HEK293 (cell line): ENCODE results near the gene GCNT2.

Experiments
- CTCF ChIA-PET: fragments of 350-600 bp; formaldehyde crosslinking; extraction: SDS; loops from one replicate; lab custom pipeline; 2021; ENCODE audit warnings: antibody characterized with exemption; lab: Yijun Ruan, JAX
- POLR2A ChIA-PET: fragments of 300-600 bp; formaldehyde crosslinking; extraction: SDS; loops from one replicate; lab custom pipeline; 2020; ENCODE audit warnings: antibody characterized with exemption, inconsistent platforms; lab: Yijun Ruan, JAX
- H3K27ac ChIP-seq: fragments of 200-500 bp; sonication (Bioruptor generic); 2 replicates; pipeline ENCODE4 v1.5.1; 2014; ENCODE audit warnings: low read depth, low read length, control low read depth, inconsistent platforms; ENCODE audit errors: extremely low read depth
- H3K36me3 ChIP-seq, 2 experiments: fragments of 200-500 bp in 1 of 2; sonication (Bioruptor generic) in 1 of 2; 1 replicate in 1 of 2; 2 replicates in 1 of 2; pipeline ENCODE4 v1.5.1; 2014 to 2017; ENCODE audit warnings: inconsistent platforms in 2 of 2, low read length in 2 of 2; ENCODE audit not compliant: control insufficient read depth in 2 of 2, insufficient read depth in 1 of 2
- H3K4me1 ChIP-seq: fragments of 200-500 bp; sonication (Bioruptor generic); 2 replicates; pipeline ENCODE4 v1.5.1; 2014; ENCODE audit warnings: mild to moderate bottlenecking, low read length, inconsistent platforms; ENCODE audit not compliant: control insufficient read depth, insufficient read depth
- H3K4me3 ChIP-seq: 2 replicates; pipeline ENCODE4 v1.5.1; 2011; ENCODE audit warnings: low read depth, mild to moderate bottlenecking, control low read depth, low read length, moderate library complexity
- H3K9me3 ChIP-seq: fragments of 200-500 bp; sonication (Bioruptor generic); 2 replicates; pipeline ENCODE4 v1.5.1; 2014; ENCODE audit warnings: low read depth, low read length, inconsistent platforms; ENCODE audit not compliant: control insufficient read depth, insufficient read depth
- CTCF ChIP-seq: fragments of 450-650 bp; formaldehyde crosslinking; IDR thresholded peaks from 2 replicates; pipeline ENCODE4 v1.5.1; 2016; ENCODE audit warnings: missing biosample characterization, missing genetic modification characterization
- PATZ1 ChIP-seq: fragments of 450-650 bp; formaldehyde crosslinking; IDR thresholded peaks from 2 replicates; pipeline ENCODE4 v1.5.1; 2016; ENCODE audit warnings: missing biosample characterization, missing genetic modification characterization
- PRDM4 ChIP-seq: fragments of 450-650 bp; formaldehyde crosslinking; IDR thresholded peaks from 2 replicates; pipeline ENCODE4 v1.5.1; 2017; ENCODE audit warnings: missing biosample characterization, missing genetic modification characterization
- ZBTB10 ChIP-seq: fragments of 450-650 bp; formaldehyde crosslinking; IDR thresholded peaks from 2 replicates; pipeline ENCODE4 v1.5.1; 2016; ENCODE audit warnings: missing biosample characterization, missing genetic modification characterization
- ZBTB17 ChIP-seq: fragments of 450-650 bp; formaldehyde crosslinking; IDR thresholded peaks from 2 replicates; pipeline ENCODE4 v1.5.1; 2016; ENCODE audit warnings: missing biosample characterization, missing genetic modification characterization
- ZNF132 ChIP-seq: fragments of 450-650 bp; formaldehyde crosslinking; IDR thresholded peaks from 2 replicates; pipeline ENCODE4 v1.5.1; 2017; ENCODE audit warnings: missing biosample characterization, missing genetic modification characterization, borderline replicate concordance
- ZNF202 ChIP-seq: fragments of 450-650 bp; formaldehyde crosslinking; IDR thresholded peaks from 2 replicates; pipeline ENCODE4 v1.5.1; 2016; ENCODE audit warnings: missing biosample characterization, missing genetic modification characterization, borderline replicate concordance
- ZNF211 ChIP-seq: fragments of 450-650 bp; formaldehyde crosslinking; IDR thresholded peaks from 2 replicates; pipeline ENCODE4 v1.5.1; 2016; ENCODE audit warnings: low read depth, missing biosample characterization, missing genetic modification characterization
- ZNF274 ChIP-seq, 2 experiments: fragments of 200-500 bp in 1 of 2; fragments of 450-650 bp in 1 of 2; sonication (Bioruptor generic) in 1 of 2; formaldehyde crosslinking in 1 of 2; IDR thresholded peaks; 2 replicates each; pipeline versions ENCODE4 v1.5.1 to v1.6.1; 2014 to 2016; ENCODE audit warnings: borderline replicate concordance in 1 of 2, inconsistent platforms in 1 of 2, low read length in 1 of 2, missing biosample characterization in 1 of 2, missing genetic modification characterization in 1 of 2
- ZNF302 ChIP-seq: fragments of 450-650 bp; formaldehyde crosslinking; IDR thresholded peaks from 2 replicates; pipeline ENCODE4 v1.5.1; 2016; ENCODE audit warnings: missing biosample characterization, missing genetic modification characterization, low read depth
- ZNF341 ChIP-seq: fragments of 450-650 bp; formaldehyde crosslinking; IDR thresholded peaks from 2 replicates; pipeline ENCODE4; 2016; ENCODE audit warnings: low read depth, missing biosample characterization, missing genetic modification characterization
- ZNF514 ChIP-seq: fragments of 450-650 bp; formaldehyde crosslinking; IDR thresholded peaks from 2 replicates; pipeline ENCODE4 v1.5.1; 2016; ENCODE audit warnings: missing biosample characterization, missing genetic modification characterization
- ZNF645 ChIP-seq: fragments of 450-650 bp; formaldehyde crosslinking; IDR thresholded peaks from 2 replicates; pipeline ENCODE4; 2016; ENCODE audit warnings: missing biosample characterization, missing genetic modification characterization
- ZNF670 ChIP-seq: fragments of 450-650 bp; formaldehyde crosslinking; IDR thresholded peaks from 2 replicates; pipeline ENCODE4 v1.5.1; 2016; ENCODE audit warnings: missing biosample characterization, missing genetic modification characterization, low read depth
- ZNF677 ChIP-seq: fragments of 450-650 bp; IDR thresholded peaks from 2 replicates; pipeline ENCODE4 v1.5.0; 2018; ENCODE audit warnings: missing biosample characterization, mild to moderate bottlenecking, missing genetic modification characterization, moderate library complexity
- ZNF701 ChIP-seq: fragments of 450-650 bp; formaldehyde crosslinking; IDR thresholded peaks from 2 replicates; pipeline ENCODE4 v1.5.1; 2016; ENCODE audit warnings: missing biosample characterization, missing genetic modification characterization
- ZNF776 ChIP-seq: fragments of 450-650 bp; formaldehyde crosslinking; IDR thresholded peaks from 2 replicates; pipeline ENCODE4 v1.5.0; 2017; ENCODE audit warnings: missing biosample characterization, missing genetic modification characterization, borderline replicate concordance

The GCNT2 gene

GRCh38 chr6:10557913-10558312 is 36.8 kb downstream of the GCNT2 start (continued):
- TF ChIP-seq ZBTB10 (no peak), PRDM4 (tag by site-specific recombination) (no peak), ZNF302 (tag by site-specific recombination) (no peak), ZNF670 (tag by site-specific recombination) (no peak), ZNF341 (tag by site-specific recombination) (no peak), ZNF645 (tag by site-specific recombination) (no peak), ZNF677 (tag by site-specific recombination) (no peak)
- TF ChIP-seq, all 188 proteins: peak for 0

GRCh38 chr6:10558565-10558964 is 37.4 kb downstream of the GCNT2 start:
- Histone ChIP-seq H3K9me3 (no peaks in the 10 kb centered on the region), H3K4me1 (0 out of 2 replicates have a peak, but pooled peaks cover 2% of the 10 kb centered on the region), H3K36me3 (no peaks in the 10 kb centered on the region), H3K27ac (no peak overlapping the region), H3K4me3 (no peak overlapping the region)
- no peak for TF ChIP-seq ZBTB17 (tag by site-specific recombination)
- CTCF ChIA-PET: interaction anchor here (0.6 to 0.8 kb wide), 3 partner anchors 80 to 1676 kb away, joined by 3 to 5 read pairs (median 3); no protein-coding TSS in a partner anchor
- POLR2A ChIA-PET: no interaction called here

- Histone ChIP-seq H3K4me1 (0 out of 2 replicates have a peak, but pooled peaks cover 2% of the 10 kb centered on the region), H3K4me3 (no peak overlapping the region), H3K9me3 (no peaks in the 10 kb centered on the region), H3K27ac (no peak overlapping the region), H3K36me3 (no peaks in the 10 kb centered on the region)
- CTCF ChIA-PET: interaction anchor here (0.6 to 0.8 kb wide), 3 partner anchors 15 to 49 kb away, joined by 3 read pairs; no protein-coding TSS in a partner anchor
- POLR2A ChIA-PET: no interaction called here
- TF ChIP-seq ZNF776 (no peak), ZNF514 (tag by site-specific recombination) (no peak), ZNF274 (IDR thresholded peaks at IDR 0.05; ENCODE audit: low read length) (no peak), ZNF274 (tag by site-specific recombination; IDR thresholded peaks at IDR 0.05; ENCODE audit: borderline replicate concordance) (no peak), CTCF (tag by site-specific recombination) (no peak), ZNF211 (tag by site-specific recombination) (no peak), ZNF701 (no peak), ZNF132 (tag by site-specific recombination) (no peak), PATZ1 (tag by site-specific recombination) (no peak), ZNF202 (tag by site-specific recombination) (no peak)
Measured at GRCh38 chr6:10559522-10560152, 38.5 kb downstream of the GCNT2 start.
